ENCODE results near the gene RSPH6A. TPM values are rescaled to one million over a fixed set of nuclear protein-coding genes. Genes with fewer than 3 reads are reported as not detected.
"Not testable (repeated sequence)": the region's sequence is repeated elsewhere in the genome, so short reads cannot be mapped to it uniquely, and the experiment has no call there.

The RSPH6A gene
- total RNA-seq, 1 donor from 2014 or later = not detected

GRCh38 chr19:45767881-45768654 is 47.0 kb downstream of the RSPH6A start:
- DNase-seq (ENCODE audit: extremely low read depth, low read depth, low spot score) = no peak

DNA sequence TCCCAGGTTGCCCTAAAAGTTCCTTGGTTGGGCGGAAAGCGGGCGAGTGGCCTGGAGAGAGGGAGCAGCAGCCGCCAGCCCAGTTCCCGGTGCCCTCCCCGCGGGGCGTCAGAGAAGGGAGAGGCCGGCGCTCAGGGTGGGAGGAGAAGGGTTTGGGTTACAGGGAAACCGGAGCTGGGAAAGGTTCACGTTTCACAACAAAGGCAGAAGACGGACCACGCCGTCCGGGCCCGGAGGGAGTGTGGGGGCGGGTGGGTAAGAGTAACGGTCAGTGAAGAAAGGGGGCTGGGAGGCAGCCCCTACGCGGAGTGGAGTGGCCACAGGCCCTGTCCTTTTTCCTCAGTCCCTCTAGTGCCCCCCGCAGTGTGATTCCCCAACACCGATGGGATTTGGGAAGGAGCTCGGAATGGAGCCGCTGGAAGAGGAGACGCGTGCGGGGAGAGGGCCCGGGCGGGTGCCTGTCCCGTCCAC is 47.7 kb downstream of the RSPH6A start:
- DNase-seq (ENCODE audit: extremely low read depth, low read depth, low spot score) = no peak

DNA sequence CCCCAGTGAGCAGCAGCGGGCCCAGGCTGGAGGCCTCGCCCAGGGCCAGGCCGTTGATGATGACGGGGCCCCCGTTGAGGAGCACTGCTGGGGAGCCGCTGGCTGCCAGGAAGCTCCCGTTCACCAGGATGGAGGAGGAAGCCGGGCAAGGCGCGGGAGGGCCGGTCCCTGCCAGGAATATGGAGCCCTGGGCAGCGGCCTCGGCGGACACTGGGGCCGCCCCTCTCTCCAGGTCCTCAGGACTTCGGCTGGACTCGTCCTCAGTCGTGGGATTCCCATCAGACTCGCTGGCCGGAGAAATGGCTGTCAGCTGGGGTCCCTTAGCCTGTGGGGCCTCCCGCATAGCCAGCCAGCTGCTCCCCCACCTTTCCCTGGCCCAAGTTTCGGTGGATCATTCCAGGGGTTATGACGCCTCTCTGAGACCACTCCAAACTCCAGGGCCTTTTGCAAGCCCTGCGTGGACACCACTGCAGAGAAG is 48.2 kb downstream of the RSPH6A start:
- DNase-seq (ENCODE audit: extremely low read depth, low read depth, low spot score) = no peak

GRCh38 chr19:45766296-45766868 is 48.7 kb downstream of the RSPH6A start:
- DNase-seq (ENCODE audit: extremely low read depth, low read depth, low spot score) = no peak

GRCh38 chr19:45765702-45766295 is 49.3 kb downstream of the RSPH6A start:
- no peak for DNase-seq (ENCODE audit: extremely low read depth, low read depth, low spot score)

- DNase-seq (ENCODE audit: extremely low read depth, low read depth, low spot score) = no peak
Observed at GRCh38 chr19:45764945-45765701, 50.0 kb downstream of the RSPH6A start.

- DNase-seq (ENCODE audit: extremely low read depth, low read depth, low spot score) = no peak
Observed at GRCh38 chr19:45764475-45764874, 50.6 kb downstream of the RSPH6A start.

- DNase-seq (ENCODE audit: extremely low read depth, low read depth, low spot score) = no peak
Observed at GRCh38 chr19:45763691-45764294, 51.3 kb downstream of the RSPH6A start.

DNA sequence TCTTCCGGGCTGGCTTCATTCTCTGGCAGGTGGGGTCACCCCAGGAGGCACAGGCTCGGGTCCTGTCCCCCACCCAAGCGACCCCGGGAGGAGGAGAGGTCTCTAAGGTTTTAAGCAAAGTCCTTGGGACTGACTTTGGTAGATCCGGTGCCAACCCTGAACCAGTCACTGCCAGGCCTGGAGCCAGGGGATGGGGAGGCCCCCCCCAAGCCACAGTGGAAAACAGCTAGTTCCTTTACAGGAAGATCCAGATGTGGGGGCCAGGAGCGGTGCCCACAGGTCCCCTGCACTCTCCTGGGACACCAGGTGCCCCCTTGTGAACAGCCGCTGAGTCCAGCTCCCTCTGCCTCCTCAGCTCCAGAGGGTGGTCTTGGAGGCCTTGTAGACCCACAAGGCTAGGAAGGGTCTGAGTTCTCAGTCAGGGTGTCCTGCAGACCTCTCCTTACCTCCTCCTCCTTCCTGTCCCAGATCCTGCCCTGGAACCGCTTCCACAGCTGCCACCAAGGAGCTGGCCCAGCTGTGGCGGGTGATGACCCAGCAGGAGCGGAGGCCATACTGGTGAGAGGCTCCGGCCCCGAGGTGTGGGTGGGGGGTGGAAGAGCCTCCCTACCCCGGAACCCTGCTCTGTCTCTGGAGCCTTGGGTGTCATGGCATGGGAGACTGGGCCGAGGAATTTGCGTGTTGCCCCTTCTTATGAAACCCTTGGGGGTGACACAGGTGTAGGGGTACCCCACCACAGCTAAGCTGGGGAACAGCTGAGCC is 52.1 kb downstream of the RSPH6A start:
- DNase-seq (ENCODE audit: extremely low read depth, low read depth, low spot score) = no peak

DNA sequence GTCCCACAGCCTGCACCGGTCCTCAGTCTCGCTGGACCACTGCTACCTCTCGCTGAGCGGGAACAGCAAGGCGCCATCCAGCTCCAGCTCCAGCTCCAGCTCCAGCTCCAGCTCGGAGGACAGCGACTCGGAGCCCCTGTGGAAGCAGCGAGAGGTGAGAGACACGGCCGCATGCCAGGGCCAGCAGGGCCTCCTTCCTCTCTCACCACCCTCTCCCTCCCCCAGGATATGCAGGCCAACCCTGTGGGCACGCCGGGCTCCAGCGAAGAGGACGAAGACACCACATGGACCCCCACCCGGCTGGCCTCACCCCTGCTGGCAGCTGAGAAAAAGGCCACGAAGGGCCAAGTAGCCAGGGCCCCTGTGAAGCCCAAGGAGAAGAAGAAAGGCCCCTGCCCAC is 53.4 kb downstream of the RSPH6A start:
- no peak for DNase-seq (ENCODE audit: extremely low read depth, low read depth, low spot score)

DNA sequence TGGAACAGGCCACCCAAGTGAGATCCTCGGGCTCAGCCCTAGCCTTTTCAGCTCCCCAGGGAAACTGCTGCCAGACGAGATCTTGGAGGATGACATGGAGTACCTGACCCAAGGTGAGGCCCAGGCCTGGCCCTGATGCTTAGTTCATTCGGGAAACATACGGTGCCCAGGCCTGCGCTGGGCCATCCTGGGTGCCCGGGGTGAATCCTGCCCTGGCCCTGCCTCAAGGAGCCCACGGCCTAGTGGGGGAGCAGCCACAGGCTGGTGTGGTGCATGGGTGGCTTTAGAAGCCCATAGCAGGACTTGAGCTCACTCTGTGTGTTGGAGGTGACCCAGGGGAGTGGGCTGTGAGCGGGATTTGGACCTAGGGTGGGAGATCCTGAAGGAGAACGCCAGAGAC is 56.2 kb downstream of the RSPH6A start:
- DNase-seq (ENCODE audit: extremely low read depth, low read depth, low spot score) = no peak

DNA sequence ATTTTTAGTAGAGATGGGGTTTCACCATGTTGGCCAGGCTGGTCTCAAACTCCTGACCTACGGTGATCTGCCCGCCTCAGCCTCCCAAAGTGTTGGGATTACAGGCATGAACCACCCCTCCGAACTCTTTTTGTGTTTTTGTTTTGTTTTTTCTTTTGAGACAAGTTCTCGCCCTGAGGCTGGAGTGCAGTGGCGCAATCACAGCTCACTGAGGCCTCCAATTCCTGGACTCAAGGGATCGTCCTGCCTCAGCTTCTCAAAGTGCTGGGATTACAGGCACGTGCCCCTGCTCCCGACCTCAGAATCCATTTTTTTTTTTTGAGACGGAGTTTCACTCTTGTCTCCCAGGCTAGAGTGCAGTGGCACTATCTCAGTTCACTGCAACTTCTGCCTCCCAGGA is 57.4 kb downstream of the RSPH6A start:
- no peak for DNase-seq (ENCODE audit: extremely low read depth, low read depth, low spot score)

DNA sequence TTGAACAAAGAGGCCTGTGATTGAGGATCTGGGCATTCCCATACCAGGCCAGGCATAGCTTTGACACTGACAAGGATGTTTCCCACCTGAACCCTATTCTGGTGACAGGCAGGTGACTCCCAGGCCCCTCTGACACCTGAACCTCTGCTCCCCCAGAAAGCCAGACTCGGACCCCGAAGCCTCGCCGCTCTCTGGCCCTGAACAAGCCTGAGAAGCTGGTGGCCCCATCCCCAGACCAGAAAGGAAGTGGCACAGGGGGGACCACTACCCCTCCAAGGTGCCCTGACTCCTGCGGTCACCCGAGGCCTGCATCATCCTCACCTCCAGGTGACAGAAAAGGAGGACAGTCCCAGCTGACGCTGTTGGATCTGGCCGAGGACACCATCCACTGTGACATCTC is 60.8 kb downstream of the RSPH6A start:
- DNase-seq (ENCODE audit: extremely low read depth, low read depth, low spot score) = no peak

DNA sequence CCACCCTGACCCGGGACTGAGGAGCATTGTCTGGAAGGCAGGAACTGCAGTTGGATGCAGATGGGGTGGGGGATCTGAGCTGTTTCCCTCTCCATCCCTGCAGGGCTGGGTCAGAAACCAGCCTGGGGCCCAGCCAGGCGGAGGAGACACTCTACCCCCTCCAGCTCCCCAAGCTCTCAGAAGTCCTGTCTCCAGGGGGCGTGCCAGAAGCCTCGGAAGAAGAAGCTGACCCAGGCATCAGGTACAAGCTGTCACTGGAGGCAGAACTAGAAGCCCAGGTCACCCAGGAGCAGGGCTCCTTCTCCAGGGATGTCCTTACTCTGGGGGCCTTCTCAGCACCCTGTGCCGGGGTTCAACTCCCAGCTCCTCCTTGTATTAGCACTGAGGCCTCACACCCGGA is 61.6 kb downstream of the RSPH6A start:
- DNase-seq (ENCODE audit: extremely low read depth, low read depth, low spot score) = no peak

GRCh38 chr19:45752639-45753038 is 62.5 kb downstream of the RSPH6A start:
- no peak for DNase-seq (ENCODE audit: extremely low read depth, low read depth, low spot score)

- not testable (repeated sequence) for DNase-seq (ENCODE audit: extremely low read depth, low read depth, low spot score)
Observed at GRCh38 chr19:45751483-45751882, 63.6 kb downstream of the RSPH6A start.

DNA sequence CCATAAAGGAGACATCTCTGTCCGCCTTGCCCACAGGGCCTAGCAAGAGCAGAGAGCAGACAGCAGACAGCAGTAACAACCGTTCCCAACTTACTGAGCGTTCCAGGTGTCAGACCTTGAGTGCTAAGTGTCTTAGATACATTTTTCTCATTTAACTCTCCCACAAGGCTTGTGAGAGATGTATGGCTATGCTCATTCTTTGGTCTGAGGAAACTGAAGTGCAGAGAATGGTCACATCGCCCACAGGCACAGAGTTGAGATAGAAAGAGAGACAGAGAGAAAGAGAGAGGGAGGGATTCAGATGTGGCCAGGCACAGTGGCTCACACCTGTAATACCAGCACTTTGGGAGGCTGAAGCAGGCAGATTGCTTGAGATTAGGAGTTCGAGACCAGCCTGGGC is 67.6 kb downstream of the RSPH6A start:
- no peak for DNase-seq (ENCODE audit: extremely low read depth, low read depth, low spot score)

DNA sequence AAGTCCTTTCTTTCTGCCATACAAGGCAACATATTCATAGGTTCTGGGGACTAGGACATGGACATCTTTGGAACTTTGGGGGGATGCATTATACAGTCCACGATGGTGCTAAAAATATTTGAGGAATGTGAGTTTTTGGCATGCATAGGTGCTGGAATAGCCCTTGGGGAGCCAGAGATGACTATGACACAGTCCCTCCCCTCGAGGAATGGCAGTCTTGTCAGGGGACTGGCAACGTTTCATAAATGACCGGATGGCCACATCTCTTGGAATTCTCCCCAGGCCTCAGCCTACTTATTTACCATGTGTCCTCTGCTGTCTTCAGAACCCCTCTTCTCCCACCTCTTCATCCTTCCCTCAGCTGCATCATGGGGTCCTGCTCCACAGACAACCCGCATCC is 68.2 kb downstream of the RSPH6A start:
- DNase-seq (ENCODE audit: extremely low read depth, low read depth, low spot score) = no peak
